Uterus (tissue), 2 donors: ENCODE results near the gene PSMG1.

Source experiments
- CTCF ChIP-seq, 4 experiments: fragments of 200-600 bp in 2 of 4; fragments of 450-650 bp in 2 of 4; sonication (generic) in 2 of 4; IDR thresholded peaks; one replicate each; pipeline ENCODE4 v1.5.1; 2016 to 2019; ENCODE audit warnings: antibody characterized with exemption in 4 of 4, mild to moderate bottlenecking in 2 of 4, moderate library complexity in 1 of 4
- POLR2A ChIP-seq, 2 donors: fragments of 450-650 bp; IDR thresholded peaks; one replicate each; pipeline ENCODE4 v1.6.1; 2016; ENCODE audit warnings: antibody characterized with exemption in 2 of 2, mild to moderate bottlenecking in 1 of 2, moderate library complexity in 1 of 2

GRCh38 chr21:39159342-39160063 is 23.7 kb downstream of the PSMG1 start:
- TF ChIP-seq CTCF (IDR thresholded peaks at IDR 0.05) (no peak), POLR2A (IDR thresholded peaks at IDR 0.05) (no peak)
